SU-DHL-6 (cell line): Measurements from ENCODE around the gene MGAT5B.

ENCODE experiments used
- EZH2phosphoT487 ChIP-seq: fragments of 200-600 bp; sonication (generic), shearing (Covaris generic); conservative IDR thresholded peaks from 2 replicates; pipeline ENCODE4 v1.6.1; 2018; ENCODE audit warnings: mild to moderate bottlenecking, antibody characterized with exemption, low read length, moderate library complexity, mixed read lengths
- TF ChIP-seq, protein P1 (sequence below): fragments of 200-600 bp; sonication (generic); IDR thresholded peaks from one replicate; pipeline ENCODE4 v1.5.1; 2017; ENCODE audit warnings: antibody characterized with exemption, mild to moderate bottlenecking, low read length, moderate library complexity; ENCODE audit not compliant: insufficient read depth, poor library complexity, severe bottlenecking

DNA sequence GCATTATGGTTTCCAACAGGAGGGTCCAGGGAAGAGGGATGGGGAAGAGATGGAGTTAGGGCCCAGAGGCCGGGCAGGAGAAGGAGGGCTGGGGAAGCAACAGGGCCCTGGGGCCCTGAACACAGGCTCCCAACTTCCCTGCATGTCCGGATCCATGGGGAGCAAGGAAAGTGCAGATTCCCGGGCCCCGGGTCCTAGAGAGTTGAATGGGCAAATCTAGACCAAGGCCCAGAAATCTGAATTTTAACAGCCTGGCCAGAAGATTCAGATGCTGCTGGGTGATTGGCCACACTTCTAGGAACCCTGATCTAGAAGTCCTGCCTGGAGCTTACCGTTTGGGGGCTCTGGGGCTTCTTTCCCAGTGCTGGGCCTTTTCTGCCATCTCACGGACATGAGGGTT lies 13.2 kb downstream of the MGAT5B start:
- TF ChIP-seq, protein P1, sequence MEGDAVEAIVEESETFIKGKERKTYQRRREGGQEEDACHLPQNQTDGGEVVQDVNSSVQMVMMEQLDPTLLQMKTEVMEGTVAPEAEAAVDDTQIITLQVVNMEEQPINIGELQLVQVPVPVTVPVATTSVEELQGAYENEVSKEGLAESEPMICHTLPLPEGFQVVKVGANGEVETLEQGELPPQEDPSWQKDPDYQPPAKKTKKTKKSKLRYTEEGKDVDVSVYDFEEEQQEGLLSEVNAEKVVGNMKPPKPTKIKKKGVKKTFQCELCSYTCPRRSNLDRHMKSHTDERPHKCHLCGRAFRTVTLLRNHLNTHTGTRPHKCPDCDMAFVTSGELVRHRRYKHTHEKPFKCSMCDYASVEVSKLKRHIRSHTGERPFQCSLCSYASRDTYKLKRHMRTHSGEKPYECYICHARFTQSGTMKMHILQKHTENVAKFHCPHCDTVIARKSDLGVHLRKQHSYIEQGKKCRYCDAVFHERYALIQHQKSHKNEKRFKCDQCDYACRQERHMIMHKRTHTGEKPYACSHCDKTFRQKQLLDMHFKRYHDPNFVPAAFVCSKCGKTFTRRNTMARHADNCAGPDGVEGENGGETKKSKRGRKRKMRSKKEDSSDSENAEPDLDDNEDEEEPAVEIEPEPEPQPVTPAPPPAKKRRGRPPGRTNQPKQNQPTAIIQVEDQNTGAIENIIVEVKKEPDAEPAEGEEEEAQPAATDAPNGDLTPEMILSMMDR: no peak
- TF ChIP-seq EZH2phosphoT487: no peak
